Measurements from ENCODE around the gene SPDYC. TPM values are rescaled to one million over a fixed set of nuclear protein-coding genes. Genes with fewer than 3 reads are reported as not detected.

Gene SPDYC
- total RNA-seq, 1 experiment from 2014 or later = not detected

DNA sequence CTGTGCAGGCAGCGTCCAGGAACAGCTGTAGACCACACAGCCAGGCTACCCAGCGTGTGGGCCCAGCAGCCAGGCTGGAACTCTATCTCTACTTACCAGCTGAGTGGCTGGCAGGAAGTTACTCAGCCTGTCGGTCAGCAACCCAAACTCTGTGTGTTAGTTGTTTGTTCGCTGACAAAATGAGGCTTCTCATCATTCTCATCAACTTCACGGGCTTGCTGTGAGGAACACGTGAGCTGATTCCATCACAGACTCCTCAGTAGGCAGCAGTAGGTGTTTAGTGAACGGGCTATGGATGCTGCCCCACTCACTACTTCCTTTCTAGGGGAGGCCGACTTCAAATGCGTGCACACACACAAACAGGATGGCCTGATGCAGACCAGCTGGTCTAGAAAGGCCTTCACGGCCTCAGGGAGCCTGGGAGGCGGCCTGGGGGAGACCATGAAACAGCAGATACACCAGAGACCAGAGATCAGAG lies 830 bp upstream of the SPDYC start:
- peak; percentile 65 for DNase-seq (ENCODE audit: low read depth)

DNA sequence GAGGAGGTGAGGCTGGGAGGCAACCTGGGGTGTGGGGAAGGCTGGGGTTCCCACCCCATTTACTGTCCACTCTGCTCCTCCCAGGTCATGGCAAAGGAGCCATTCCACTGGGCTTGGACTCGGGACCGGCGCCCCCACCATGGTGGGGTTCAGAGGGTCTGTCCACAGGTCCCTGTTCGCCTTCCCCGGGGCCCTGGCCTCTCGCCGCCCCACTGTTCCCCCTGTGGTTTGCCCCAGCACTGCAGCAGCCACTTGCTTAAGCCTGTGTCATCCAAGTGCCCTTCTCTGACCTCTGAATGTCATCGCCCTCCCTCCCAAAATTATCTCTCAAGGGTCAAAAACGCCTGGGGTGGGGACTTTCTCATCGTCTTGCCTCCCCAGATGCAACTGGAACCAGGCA lies 2.6 kb downstream of the SPDYC start:
- DNase-seq (ENCODE audit: low read depth) = no peak

DNA sequence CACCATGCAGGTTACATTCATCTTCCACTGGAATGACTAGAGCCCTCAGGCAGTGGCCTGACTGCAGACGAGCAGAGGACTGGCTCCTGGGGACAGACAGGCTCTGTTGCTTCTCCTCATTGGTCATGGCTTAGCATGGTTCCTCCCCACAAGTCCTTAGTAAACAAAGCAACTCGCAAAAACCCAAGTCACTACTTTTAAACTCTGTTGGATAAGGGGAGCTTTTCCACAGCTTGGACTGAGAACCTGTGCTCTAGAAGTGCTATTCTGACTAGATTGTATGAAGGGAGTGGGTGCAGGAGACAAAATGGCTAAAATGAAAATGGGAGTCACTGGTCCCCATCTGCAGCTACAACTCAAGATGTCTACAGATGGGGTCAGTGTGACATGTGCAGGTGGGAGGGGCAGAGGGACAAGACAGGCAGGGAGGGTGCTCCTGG lies 4.6 kb downstream of the SPDYC start:
- peak; percentile 45 for DNase-seq (ENCODE audit: low read depth)

DNA sequence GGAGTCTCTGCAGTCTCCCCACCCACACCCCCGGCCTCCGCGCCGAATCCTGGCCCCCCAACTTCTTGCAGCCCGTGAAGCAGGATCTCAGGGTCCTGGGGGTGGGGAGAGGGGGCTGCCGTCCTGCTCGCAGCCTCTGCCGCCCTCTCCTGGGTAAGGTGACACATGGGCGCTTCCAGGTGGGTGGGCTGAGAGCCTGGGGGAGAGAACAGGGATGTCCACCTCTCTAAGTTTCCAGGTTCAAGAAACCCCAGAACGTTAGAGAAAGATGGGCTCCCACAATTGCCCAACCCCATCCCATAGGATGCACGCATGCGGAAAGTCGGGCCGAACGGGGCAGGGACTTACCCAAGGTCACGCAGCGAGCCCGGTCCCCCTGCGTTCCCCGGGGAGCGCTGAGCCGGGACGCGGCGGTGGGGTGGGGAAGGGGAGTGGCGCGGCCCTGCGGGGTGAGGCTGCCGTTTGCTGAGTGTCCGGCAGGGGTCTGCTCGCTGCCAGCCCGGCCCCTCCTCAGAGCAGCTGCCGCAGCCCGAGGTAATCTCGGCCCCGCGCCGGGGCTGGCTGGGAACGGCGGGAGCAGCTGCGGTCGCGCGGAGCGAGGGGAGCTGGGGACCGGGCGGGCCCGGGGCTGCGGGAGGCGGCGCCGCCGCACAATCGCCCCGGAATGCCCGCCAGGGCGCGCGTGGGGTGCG lies 11.0 kb downstream of the SPDYC start:
- DNase-seq (ENCODE audit: low read depth) = peak; percentile 65

DNA sequence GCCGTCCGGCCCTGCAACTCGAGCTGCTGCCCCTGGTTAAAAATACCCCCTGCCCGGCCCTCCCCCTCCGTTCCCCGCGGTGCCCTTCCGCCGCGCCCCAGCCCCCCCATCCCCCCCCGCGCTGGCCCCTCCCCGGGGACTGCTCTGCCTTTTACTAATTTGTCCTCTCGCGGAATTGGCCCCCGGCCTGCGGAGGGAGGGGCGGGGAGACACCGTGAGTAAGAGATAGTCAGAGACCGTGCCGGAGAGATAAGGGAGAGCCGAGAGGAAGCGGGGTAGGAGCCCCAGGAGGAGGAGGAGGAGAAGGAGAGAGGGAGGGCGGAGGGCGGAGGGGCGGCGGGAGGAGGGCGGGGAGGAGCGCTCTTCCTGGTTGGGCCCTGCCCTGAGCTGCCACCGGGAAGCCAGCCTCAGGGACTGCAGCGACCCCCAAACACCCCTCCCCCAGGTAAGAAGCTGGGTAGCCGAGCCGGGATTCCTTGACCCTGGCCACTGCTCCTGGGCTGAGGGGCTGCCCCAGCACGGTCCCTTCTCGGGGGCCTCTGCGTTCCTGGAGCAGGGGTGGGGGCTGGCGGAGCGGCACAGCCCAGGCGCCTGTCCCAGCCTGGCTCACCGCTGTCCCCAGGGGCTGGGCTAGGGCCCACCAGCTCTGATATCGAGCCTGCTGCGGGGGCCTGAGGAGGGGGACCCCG lies 11.7 kb downstream of the SPDYC start, which contains the start of gene CAPN1:
Gene CAPN1 (plus strand): TSS at position 360 of the 689 bp plus-strand sequence. CDS start 774 bp downstream, outside the sequence.
- DNase-seq (ENCODE audit: low read depth) = peak; percentile 96

DNA sequence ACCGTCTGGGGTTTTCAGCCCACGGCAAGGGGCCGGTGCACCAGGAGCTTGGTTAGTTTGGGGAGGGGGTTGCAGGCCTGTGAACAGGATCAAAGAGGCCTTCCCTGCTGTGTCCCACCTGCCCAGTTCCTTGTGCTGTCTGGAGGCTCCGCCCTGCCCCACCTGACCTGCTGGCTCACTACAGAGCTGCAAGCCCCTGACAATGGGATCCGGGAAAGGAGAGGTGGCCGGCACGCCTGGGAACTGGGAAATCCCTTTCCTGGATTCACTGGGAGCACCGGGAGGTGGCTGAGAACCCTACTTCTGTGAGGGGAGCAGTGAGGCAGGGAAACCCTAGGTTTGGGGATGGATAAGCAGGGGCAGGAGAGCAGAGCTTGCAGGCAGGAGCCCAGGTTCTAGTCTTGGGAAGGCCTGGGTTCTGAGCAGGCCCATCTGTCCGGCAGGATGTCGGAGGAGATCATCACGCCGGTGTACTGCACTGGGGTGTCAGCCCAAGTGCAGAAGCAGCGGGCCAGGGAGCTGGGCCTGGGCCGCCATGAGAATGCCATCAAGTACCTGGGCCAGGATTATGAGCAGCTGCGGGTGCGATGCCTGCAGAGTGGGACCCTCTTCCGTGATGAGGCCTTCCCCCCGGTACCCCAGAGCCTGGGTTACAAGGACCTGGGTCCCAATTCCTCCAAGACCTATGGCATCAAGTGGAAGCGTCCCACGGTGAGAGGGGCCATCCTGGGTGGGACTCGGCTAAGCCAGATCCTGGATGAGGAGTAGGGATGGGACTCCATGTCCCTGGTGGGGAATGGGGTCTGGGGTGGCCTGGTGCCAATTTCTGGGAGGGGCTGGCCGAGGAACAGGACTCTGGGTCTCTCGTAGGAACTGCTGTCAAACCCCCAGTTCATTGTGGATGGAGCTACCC lies 12.5 kb downstream of the SPDYC start:
- no peak for DNase-seq (ENCODE audit: low read depth)

DNA sequence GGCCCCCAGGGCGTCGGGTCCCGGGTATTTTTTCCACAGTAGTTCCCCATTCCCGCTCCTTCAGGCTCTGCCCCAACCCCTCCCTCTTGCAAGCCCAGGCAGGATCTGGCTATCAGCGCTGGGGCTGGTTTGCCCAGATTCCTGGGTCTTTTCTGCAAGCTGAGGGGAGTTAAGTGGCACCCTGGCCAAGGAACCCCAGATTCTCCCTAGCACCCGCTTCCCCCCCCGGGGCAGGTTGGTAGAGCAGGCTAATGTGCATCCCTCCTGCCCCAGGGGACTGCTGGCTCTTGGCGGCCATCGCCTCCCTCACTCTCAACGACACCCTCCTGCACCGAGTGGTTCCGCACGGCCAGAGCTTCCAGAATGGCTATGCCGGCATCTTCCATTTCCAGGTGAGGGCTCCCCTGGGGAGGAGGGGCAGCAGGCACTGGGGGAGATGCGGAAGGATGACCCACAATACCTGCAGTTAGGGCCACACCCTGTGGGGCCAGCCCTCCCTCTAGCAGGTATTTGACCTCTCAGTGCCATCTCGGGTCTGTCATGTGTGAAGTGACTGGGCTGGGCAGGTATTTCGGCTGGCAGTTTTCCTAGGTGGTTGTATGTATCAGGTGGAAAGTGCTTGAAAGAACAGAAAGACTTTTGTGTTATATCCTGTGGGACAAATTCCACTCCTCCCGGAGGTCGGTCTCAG lies 13.3 kb downstream of the SPDYC start:
- DNase-seq (ENCODE audit: low read depth) = no peak

DNA sequence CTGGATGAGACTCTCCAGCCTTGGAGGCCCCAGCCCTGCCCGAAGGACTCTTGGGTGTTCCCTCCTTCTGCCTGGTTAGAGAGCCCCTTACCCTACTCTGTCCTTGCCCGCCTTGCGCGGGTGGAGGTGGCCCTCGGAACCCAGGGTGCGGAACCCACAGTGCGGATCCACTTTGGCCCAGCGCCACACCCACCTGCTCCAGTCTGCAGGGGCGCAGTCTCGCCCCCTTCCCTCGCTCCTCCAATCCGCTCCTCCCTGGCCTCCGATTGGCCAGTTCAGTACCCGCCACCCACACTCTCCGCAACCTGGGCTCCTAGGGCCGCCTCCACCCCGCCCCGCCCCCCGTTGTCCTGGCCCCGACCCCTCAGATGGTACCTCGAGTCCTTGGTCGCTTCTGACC lies 14.1 kb downstream of the SPDYC start:
- DNase-seq (ENCODE audit: low read depth) = no peak

DNA sequence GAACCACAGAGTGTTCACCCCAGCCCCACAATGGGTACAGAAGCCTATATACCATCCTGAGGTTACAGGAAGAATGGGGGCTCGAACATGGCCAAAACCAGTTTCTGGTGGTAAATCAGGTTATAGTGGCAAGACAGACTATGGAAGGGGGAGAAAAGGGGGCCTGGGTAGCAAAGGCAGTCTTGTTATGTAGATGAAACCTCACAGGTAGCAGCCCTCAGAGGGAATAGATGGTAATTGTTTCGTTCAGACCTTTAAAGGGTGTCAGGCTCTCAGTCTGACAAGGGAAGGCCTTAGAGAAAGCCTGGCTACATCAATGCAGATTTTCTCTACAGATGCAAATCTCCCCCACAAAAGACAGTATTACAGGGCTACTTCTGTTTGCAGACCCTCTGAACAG lies 15.1 kb downstream of the SPDYC start:
- DNase-seq (ENCODE audit: low read depth) = no peak

DNA sequence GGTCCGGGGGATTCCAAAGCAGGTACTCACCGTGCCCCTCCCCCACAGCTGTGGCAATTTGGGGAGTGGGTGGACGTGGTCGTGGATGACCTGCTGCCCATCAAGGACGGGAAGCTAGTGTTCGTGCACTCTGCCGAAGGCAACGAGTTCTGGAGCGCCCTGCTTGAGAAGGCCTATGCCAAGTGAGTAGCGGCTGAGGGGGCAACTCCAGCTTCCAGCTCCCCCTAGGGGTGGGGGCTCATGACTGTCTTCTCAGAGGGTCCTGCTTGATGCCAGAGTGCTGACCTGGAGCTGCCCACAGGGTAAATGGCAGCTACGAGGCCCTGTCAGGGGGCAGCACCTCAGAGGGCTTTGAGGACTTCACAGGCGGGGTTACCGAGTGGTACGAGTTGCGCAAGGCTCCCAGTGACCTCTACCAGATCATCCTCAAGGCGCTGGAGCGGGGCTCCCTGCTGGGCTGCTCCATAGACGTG lies 15.9 kb downstream of the SPDYC start:
- no peak for DNase-seq (ENCODE audit: low read depth)

DNA sequence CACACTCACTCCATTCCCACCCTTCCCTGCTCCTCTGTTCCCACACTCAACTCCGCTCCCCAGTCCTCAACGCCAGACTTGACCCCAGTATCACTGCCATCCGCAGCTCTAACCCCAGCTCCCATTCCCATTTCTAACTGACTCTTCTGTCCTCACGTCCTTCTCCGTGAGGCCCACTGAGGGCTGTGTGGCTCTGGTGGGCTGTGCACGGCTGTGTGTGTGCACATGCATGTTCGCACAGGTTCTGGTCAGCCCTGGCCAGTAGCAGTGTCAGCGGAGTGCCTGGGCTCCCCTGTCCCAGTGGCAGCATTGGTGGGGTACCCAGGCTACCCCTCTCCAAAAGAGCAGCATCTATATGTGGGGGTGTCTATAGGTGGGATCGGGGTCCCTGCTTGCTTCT lies 16.7 kb downstream of the SPDYC start:
- no peak for DNase-seq (ENCODE audit: low read depth)

DNA sequence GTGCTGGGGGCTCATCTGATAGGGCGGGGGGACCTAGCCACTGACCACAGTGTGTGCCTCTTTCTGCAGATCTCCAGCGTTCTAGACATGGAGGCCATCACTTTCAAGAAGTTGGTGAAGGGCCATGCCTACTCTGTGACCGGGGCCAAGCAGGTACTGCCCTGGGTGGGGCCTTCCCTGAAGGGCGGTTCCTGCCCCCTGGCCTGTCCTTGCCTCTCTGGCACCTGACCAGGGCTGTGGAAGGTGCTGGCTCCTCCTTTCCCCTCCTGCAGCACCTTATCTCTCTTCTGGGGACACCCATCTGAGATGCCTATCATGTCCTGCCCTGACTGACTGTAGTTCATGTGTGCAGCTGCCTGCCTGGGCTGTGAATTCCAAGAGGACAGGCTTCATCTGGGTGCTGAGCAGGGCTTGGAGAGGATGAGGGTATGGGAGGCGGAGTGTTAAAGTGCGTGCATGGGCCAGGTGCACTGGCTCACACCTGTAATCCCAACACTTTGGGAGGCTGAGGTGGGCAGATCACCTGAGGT lies 17.2 kb downstream of the SPDYC start:
- DNase-seq (ENCODE audit: low read depth) = no peak

DNA sequence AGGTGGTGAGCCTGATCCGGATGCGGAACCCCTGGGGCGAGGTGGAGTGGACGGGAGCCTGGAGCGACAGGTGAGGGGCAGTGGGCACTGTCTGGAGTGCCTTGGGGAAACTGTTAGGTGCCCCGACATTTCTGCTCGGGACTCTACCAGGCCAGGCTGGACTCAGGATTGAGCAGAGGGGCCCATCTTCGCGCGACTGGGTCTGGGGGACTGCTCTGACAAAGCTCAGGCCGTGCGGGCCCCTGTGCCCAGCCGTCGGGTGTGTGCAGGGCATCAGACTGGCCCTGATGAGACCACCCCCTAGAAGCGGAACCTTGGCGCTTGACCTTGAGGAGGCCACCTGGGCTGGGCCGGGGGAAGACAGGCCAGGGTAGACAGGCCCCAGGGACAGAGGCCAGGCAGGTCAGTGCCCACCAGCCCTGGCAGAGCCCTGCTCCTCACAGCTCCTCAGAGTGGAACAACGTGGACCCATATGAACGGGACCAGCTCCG lies 18.0 kb downstream of the SPDYC start:
- no peak for DNase-seq (ENCODE audit: low read depth)

DNA sequence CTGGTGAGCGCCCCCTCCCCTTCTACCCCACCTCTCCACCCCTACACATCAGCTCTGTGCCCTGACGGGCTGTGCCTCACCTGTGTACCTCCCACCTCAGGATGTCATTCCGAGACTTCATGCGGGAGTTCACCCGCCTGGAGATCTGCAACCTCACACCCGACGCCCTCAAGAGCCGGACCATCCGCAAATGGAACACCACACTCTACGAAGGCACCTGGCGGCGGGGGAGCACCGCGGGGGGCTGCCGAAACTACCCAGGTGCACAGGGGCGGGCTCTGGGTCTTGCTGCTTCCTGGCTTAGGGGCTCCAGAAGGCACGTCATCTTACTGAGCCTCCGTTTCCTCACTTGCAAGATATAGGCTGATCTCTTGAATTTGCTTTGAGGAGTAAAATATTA lies 18.5 kb downstream of the SPDYC start:
- DNase-seq (ENCODE audit: low read depth) = no peak

DNA sequence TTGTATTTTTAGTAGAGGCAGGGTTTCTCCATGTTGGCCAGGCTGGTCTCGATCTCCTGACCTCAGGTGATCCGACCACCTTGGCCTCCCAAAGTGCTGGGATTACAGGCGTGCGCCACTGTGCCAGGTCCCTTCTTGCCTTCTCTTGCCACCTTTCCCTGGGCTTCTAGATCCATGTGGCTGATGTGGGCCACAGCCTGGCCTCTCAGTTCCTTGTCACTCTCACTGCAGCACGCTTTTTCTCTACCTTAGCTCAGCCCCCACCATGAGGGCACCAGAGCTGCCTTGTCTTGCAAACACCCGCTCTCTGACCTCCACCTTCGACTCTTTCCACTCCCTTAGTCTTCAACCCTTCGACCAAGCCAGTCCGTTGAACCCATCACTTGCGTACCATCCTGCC lies 19.2 kb downstream of the SPDYC start:
- no peak for DNase-seq (ENCODE audit: low read depth)

DNA sequence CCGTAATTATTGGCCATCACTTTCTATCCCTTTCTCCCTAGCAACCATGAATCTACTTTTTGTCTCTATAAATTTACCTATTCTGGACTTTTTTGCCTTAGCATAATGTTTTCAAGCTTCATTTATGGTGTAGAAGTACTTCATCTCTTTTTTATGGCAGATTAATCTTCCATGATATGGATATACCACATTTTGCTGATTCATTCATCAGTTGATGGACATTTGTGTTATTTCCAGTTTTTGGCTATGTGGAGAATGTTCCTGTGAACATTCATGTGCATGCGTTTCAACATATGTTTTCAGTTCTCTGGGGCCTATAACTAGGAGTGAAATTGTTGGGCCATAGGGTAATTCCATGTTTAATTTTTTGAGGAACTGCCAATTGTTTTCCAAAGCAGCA lies 24.5 kb downstream of the SPDYC start:
- no peak for DNase-seq (ENCODE audit: low read depth)

DNA sequence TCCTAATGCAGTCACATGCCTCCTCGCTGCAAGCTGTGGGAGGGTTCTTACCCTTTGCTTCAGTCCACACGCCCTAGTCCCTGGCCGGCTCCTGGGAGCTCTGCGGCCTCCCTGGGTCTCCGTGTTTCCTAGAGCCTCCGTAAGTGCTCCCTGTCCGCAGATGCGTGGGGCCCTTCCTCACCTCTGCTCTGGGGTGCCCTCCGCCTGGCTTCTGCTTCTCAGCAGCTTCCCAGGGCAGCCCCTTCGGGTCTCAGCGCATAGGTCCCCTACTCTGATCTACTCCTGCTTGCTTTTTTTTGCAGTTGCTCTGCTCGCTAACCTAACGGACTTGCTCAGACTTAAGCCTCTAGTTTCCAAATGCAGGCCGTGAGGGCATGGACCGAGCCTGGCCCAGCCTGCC lies 34.1 kb downstream of the SPDYC start:
- no peak for DNase-seq (ENCODE audit: low read depth)

DNA sequence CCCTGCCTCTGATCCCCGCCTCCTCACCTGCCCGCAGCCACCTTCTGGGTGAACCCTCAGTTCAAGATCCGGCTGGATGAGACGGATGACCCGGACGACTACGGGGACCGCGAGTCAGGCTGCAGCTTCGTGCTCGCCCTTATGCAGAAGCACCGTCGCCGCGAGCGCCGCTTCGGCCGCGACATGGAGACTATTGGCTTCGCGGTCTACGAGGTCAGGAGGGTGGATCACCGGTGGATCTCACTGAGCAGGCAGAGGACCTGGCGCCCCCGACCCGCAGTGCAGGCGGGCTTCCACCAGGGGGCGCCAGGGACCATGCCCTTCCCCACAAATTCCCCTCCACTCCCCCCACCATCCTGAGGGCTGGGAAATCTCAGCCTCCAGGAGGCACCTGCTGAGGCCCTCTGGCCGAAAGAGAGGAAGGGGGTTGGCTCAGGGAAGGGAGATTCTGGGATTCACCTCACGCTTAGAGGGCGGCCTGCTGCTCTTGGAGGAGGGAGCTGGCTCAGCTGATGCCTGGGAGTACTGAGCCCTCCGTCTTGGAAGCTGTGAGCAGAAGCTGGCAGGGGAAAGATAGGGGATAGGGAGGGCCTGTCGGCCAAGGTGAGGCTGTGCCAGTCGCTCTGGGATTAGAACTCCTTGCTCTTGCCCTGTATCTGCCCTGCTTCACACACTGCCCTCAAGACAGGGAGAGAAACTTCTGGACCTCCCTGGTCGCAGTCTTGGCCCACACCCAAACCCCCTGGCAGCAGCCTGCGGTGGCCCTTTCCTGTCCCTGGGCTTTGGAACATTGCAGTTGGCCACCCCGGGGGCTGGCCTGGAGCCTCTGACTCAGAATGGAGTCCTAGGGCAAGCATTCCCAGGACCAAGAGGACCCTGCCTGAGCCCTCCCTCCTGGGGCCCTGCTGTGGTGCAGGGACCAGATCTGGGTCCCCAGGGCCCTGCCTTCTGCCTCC lies 34.9 kb downstream of the SPDYC start:
- DNase-seq (ENCODE audit: low read depth) = no peak

DNA sequence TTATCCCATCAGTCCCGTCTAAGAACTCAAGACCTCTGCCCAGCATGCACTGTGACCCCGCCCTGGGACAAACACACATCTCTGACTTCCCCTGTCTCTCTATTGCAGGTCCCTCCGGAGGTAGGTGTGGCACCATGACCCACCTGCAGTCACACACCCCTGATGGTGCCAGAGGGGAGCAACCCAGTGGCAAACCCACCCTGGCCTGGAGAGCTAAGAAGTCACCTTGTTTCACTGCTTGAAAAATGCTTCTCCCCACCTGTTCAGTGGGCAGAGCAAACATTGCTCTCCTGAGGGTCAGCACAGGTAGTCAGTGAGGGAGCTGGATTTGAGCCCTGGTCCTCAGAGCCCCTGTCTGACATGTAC lies 35.6 kb downstream of the SPDYC start:
- DNase-seq (ENCODE audit: low read depth) = no peak

DNA sequence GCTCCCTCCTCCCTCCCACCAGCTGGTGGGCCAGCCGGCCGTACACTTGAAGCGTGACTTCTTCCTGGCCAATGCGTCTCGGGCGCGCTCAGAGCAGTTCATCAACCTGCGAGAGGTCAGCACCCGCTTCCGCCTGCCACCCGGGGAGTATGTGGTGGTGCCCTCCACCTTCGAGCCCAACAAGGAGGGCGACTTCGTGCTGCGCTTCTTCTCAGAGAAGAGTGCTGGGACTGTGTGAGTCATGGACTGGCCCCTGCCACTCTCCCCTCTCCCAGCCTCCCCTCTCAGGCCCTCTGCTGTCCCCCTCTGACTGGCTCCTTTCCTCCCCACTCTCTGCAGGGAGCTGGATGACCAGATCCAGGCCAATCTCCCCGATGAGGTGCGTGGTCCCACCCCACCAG lies 36.4 kb downstream of the SPDYC start:
- no peak for DNase-seq (ENCODE audit: low read depth)

Data from RPMI7951 (cell line).